Measurements from ENCODE around the gene RPN2. TPM values are rescaled to one million over a fixed set of nuclear protein-coding genes. Genes with fewer than 3 reads are reported as not detected.

The RPN2 gene
- polyA plus RNA-seq, 3 donors, result 169 to 215 (median 199) TPM

GRCh38 chr20:37229357-37229756 lies 50.2 kb downstream of the RPN2 start:
- H3K79me2 ChIP-seq (ENCODE audit: insufficient read depth, low read length), result no peaks in the 10 kb centered on the region
- intact Hi-C loops (cut with micrococcal nuclease), result no loop called here
- TF ChIP-seq, protein P1, sequence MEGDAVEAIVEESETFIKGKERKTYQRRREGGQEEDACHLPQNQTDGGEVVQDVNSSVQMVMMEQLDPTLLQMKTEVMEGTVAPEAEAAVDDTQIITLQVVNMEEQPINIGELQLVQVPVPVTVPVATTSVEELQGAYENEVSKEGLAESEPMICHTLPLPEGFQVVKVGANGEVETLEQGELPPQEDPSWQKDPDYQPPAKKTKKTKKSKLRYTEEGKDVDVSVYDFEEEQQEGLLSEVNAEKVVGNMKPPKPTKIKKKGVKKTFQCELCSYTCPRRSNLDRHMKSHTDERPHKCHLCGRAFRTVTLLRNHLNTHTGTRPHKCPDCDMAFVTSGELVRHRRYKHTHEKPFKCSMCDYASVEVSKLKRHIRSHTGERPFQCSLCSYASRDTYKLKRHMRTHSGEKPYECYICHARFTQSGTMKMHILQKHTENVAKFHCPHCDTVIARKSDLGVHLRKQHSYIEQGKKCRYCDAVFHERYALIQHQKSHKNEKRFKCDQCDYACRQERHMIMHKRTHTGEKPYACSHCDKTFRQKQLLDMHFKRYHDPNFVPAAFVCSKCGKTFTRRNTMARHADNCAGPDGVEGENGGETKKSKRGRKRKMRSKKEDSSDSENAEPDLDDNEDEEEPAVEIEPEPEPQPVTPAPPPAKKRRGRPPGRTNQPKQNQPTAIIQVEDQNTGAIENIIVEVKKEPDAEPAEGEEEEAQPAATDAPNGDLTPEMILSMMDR (IDR thresholded peaks at IDR 0.05), result no peak
- no peak overlapping the region for H3K4me2 ChIP-seq (replicated peaks; ENCODE audit: extremely low read depth, low read length, poor library complexity, severe bottlenecking)
- no peak overlapping the region for H3K9ac ChIP-seq (ENCODE audit: insufficient read depth, low read length, poor library complexity, severe bottlenecking)
- H3K27ac ChIP-seq (ENCODE audit: low read depth in 1 of 2, low read length in 2 of 2), result no peak overlapping the region
- no peaks in the 10 kb centered on the region for H4K20me1 ChIP-seq (ENCODE audit: insufficient read depth, low read length)
- Mint-ChIP-seq H3K27ac (peak overlapping the region in 1 of 7 donors; percentile 2), H3K27me3 (ENCODE audit: low read depth in 3 of 3) (peaks cover 0 to 3% (median 2%) of the 10 kb centered on the region in 3 donors), H3K4me1 (no peaks in the 10 kb centered on the region), H3K4me3 (no peak overlapping the region), H3K36me3 (peaks cover 97 to 99% of the 10 kb centered on the region in 2 donors), H3K9me3 (no peaks in the 10 kb centered on the region)
- peaks cover 97 to 100% of the 10 kb centered on the region in 2 donors for H3K36me3 ChIP-seq (replicated peaks in 1 of 2; ENCODE audit: control insufficient read depth in 1 of 2, insufficient read depth in 2 of 2, low read length in 2 of 2)
- H3K4me3 ChIP-seq (replicated peaks in 1 of 3; ENCODE audit: low read depth in 2 of 3, low read length in 3 of 3), result no peak overlapping the region
- DNase-seq, result no peak
- WGBS (ENCODE audit: insufficient coverage), result 100% methylated on average over 3 of the region's 4 CpGs
- H3K4me1 ChIP-seq (ENCODE audit: control insufficient read depth in 1 of 2, insufficient read depth in 2 of 2, low read length in 2 of 2), result no peaks in the 10 kb centered on the region
- H3K9me3 ChIP-seq (replicated peaks in 1 of 2; ENCODE audit: control insufficient read depth in 1 of 2, insufficient read depth in 1 of 2, low read length in 2 of 2), result no peaks in the 10 kb centered on the region
- H2AFZ ChIP-seq (ENCODE audit: insufficient read depth, low read depth, low read length, poor library complexity, severe bottlenecking), result no peak overlapping the region
- no peaks in the 10 kb centered on the region for H3K27me3 ChIP-seq (ENCODE audit: control insufficient read depth in 2 of 2, insufficient read depth in 2 of 2, low read length in 2 of 2)

DNA sequence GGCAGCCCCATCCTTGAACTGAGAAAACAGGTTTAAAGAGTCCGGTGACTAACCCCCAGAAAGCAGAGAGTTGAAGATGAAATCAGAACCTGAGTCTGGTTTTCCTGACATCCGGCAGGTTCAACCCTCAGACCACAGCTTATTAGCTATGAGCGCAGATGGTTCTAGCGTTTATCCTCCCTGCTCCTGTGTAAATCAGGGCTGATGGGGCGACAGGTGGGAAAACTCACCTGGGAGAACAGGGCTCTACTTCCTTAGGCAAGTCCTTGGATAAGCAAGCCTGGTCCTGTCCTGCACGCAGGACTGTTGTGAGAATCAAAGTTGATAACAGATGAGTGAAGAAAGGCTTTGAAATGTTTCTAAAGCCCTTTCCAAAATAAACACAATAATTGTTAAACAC lies 51.1 kb downstream of the RPN2 start:
- Histone ChIP-seq H3K4me3 (replicated peaks in 1 of 3; ENCODE audit: low read depth in 2 of 3, low read length in 3 of 3) (no peak overlapping the region), H3K36me3 (replicated peaks in 1 of 2; ENCODE audit: control insufficient read depth in 1 of 2, insufficient read depth in 2 of 2, low read length in 2 of 2) (peaks cover 97 to 100% of the 10 kb centered on the region in 2 donors), H3K9ac (ENCODE audit: insufficient read depth, low read length, poor library complexity, severe bottlenecking) (no peak overlapping the region), H3K27ac (ENCODE audit: low read depth in 1 of 2, low read length in 2 of 2) (no peak overlapping the region), H2AFZ (ENCODE audit: insufficient read depth, low read depth, low read length, poor library complexity, severe bottlenecking) (no peak overlapping the region), H3K4me2 (replicated peaks; ENCODE audit: extremely low read depth, low read length, poor library complexity, severe bottlenecking) (no peak overlapping the region), H4K20me1 (ENCODE audit: insufficient read depth, low read length) (no peaks in the 10 kb centered on the region), H3K79me2 (ENCODE audit: insufficient read depth, low read length) (no peaks in the 10 kb centered on the region), H3K4me1 (ENCODE audit: control insufficient read depth in 1 of 2, insufficient read depth in 2 of 2, low read length in 2 of 2) (no peaks in the 10 kb centered on the region), H3K27me3 (ENCODE audit: control insufficient read depth in 2 of 2, insufficient read depth in 2 of 2, low read length in 2 of 2) (no peaks in the 10 kb centered on the region), H3K9me3 (replicated peaks in 1 of 2; ENCODE audit: control insufficient read depth in 1 of 2, insufficient read depth in 1 of 2, low read length in 2 of 2) (no peaks in the 10 kb centered on the region)
- no peaks in the 10 kb centered on the region for H3K4me1 Mint-ChIP-seq
- TF ChIP-seq, protein P1 (IDR thresholded peaks at IDR 0.05), result no peak
- intact Hi-C loops (cut with micrococcal nuclease), result no loop called here
- no peak overlapping the region for H3K4me3 Mint-ChIP-seq
- no peaks in the 10 kb centered on the region for H3K9me3 Mint-ChIP-seq
- peaks cover 97 to 99% of the 10 kb centered on the region in 2 donors for H3K36me3 Mint-ChIP-seq
- peaks cover 0 to 3% (median 2%) of the 10 kb centered on the region in 3 donors for H3K27me3 Mint-ChIP-seq (ENCODE audit: low read depth in 3 of 3)
- DNase-seq, result no peak
- H3K27ac Mint-ChIP-seq, result peak overlapping the region in 1 of 7 donors; percentile 32
- 93% methylated on average over 5 of the region's 6 CpGs for WGBS (ENCODE audit: insufficient coverage)

Measured in CD14-positive monocyte (primary cell).